Prostate gland (tissue), 2 donors: ENCODE data around the gene AFP. TPM values are rescaled to one million over a fixed set of nuclear protein-coding genes. Genes with fewer than 3 reads are reported as not detected.

Source experiments
- DNase-seq: peaks from one replicate; pipeline ENCODE4 v3.0.0-alpha.2; 2019; ENCODE audit warnings: low spot score
- H3K27ac ChIP-seq, 2 donors: fragments of 200-600 bp; sonication (generic); 2 replicates each; pipeline ENCODE4 v1.5.1; 2017 to 2019
- H3K27me3 ChIP-seq: fragments of 200-600 bp; sonication (generic); replicated peaks from 2 replicates; pipeline ENCODE4 v1.5.1; 2019; ENCODE audit not compliant: insufficient read depth
- H3K36me3 ChIP-seq, 2 donors: fragments of 200-600 bp; sonication (generic); 1 replicate in 1 of 2; 2 replicates in 1 of 2; pipeline versions ENCODE4 v1.5.1 to v1.8.1; 2017 to 2019
- H3K4me1 ChIP-seq: fragments of 200-600 bp; sonication (generic); replicated peaks from 2 replicates; pipeline ENCODE4 v1.5.1; 2019
- H3K4me3 ChIP-seq, 2 donors: fragments of 200-600 bp; sonication (generic); 2 replicates each; pipeline ENCODE4 v1.5.1; 2017 to 2019
- H3K9me3 ChIP-seq: fragments of 200-600 bp; sonication (generic); 2 replicates; pipeline ENCODE4 v1.5.1; 2017
- CTCF ChIP-seq, 4 experiments: fragments of 200-600 bp in 2 of 4; fragments of 450-650 bp in 2 of 4; sonication (generic) in 2 of 4; IDR thresholded peaks; 1 replicate in 3 of 4; 2 replicates in 1 of 4; pipeline ENCODE4 v1.5.1; 2016 to 2019; ENCODE audit warnings: antibody characterized with exemption in 4 of 4, mild to moderate bottlenecking in 2 of 4, moderate library complexity in 2 of 4
- POLR2A ChIP-seq: fragments of 450-650 bp; IDR thresholded peaks from one replicate; pipeline ENCODE4 v1.6.1; 2016; ENCODE audit warnings: antibody characterized with exemption, mild to moderate bottlenecking
- POLR2AphosphoS5 ChIP-seq: sonication (generic); formaldehyde crosslinking; IDR thresholded peaks from one replicate; pipeline ENCODE4 v1.6.1; 2017; ENCODE audit warnings: antibody characterized with exemption
- WGBS: methylation state at CpG from one replicate; pipeline ENCODE4 v1.1.5; 2018; 5-methylcytosine and 5-hydroxymethylcytosine counted together
- intact Hi-C: fragments of 100-400 bp; cut with DNase I; formaldehyde crosslinking; loops from one replicate; pipeline ENCODE4 v1.14.2; 2022
- total RNA-seq, 2 donors: library from RNA; depleted of rRNA; stranded (reverse); fragments of >200 nt; gene quantifications; one replicate each; pipeline ENCODE4 v1.1.0, GENCODE V29; 2016

Gene AFP
- total RNA-seq, 2 donors from 2014 or later: 0.45 TPM; not detected in 1

- 82% methylated on average over 4 of the region's 4 CpGs for WGBS
- Histone ChIP-seq H3K9me3 (no peaks in the 10 kb centered on the region), H3K27ac (no peak overlapping the region), H3K36me3 (no peaks in the 10 kb centered on the region), H3K27me3 (no peaks in the 10 kb centered on the region), H3K4me3 (no peak overlapping the region), H3K4me1 (no peaks in the 10 kb centered on the region)
- no peak for DNase-seq
- TF ChIP-seq POLR2AphosphoS5: no peak
- TF ChIP-seq CTCF (IDR thresholded peaks at IDR 0.05): no peak
- no peak for TF ChIP-seq POLR2A
- intact Hi-C loops: no loop called here
Observed at GRCh38 chr4:73460913-73461522, 25.0 kb downstream of the AFP start.

DNA sequence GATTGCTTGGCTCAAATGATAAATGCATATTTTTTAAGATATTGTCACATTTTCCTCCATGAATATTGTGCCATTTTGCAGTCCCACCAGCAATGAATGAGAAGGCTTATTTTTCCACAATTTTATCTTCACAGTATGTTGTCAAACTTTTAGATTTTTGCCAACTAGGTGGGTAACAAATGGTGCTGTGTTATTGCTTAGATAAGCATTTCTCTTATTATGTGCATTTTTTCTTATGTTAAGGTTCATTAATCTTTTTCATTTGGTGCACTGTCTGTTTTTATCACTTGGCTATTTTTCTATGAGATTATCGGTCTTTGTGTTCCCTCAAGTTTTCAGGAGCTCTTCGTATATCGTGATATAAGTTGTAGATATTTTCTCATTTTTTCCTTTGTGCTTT is 32.1 kb downstream of the AFP start:
- H3K27me3 ChIP-seq: no peaks in the 10 kb centered on the region
- WGBS: 94% methylated on average over 3 of the region's 3 CpGs
- intact Hi-C loops: no loop called here
- no peak overlapping the region for H3K4me3 ChIP-seq
- TF ChIP-seq POLR2A (no peak), POLR2AphosphoS5 (no peak), CTCF (IDR thresholded peaks at IDR 0.05) (no peak)
- no peaks in the 10 kb centered on the region for H3K36me3 ChIP-seq
- no peaks in the 10 kb centered on the region for H3K9me3 ChIP-seq
- no peak for DNase-seq
- no peak overlapping the region for H3K27ac ChIP-seq
- no peaks in the 10 kb centered on the region for H3K4me1 ChIP-seq

- Histone ChIP-seq H3K9me3 (no peaks in the 10 kb centered on the region), H3K4me1 (no peaks in the 10 kb centered on the region), H3K27me3 (no peaks in the 10 kb centered on the region), H3K36me3 (no peaks in the 10 kb centered on the region), H3K4me3 (no peak overlapping the region), H3K27ac (no peak overlapping the region)
- TF ChIP-seq POLR2AphosphoS5 (no peak), POLR2A (no peak), CTCF (IDR thresholded peaks at IDR 0.05) (no peak)
- intact Hi-C loops: no loop called here
- 83% methylated on average over 1 of the region's 1 CpG for WGBS
- no peak for DNase-seq
Observed at GRCh38 chr4:73470728-73471127, 34.7 kb downstream of the AFP start.

GRCh38 chr4:73477176-73477575 is 41.2 kb downstream of the AFP start:
- intact Hi-C loops: no loop called here
- H3K27me3 ChIP-seq: no peaks in the 10 kb centered on the region
- H3K9me3 ChIP-seq: no peaks in the 10 kb centered on the region
- TF ChIP-seq POLR2AphosphoS5: no peak
- no peak for TF ChIP-seq POLR2A
- TF ChIP-seq CTCF (IDR thresholded peaks at IDR 0.05): no peak
- no peak overlapping the region for H3K4me3 ChIP-seq
- H3K4me1 ChIP-seq: no peaks in the 10 kb centered on the region
- DNase-seq: no peak
- no peaks in the 10 kb centered on the region for H3K36me3 ChIP-seq
- WGBS: 83% methylated on average over 11 of the region's 11 CpGs
- no peak overlapping the region for H3K27ac ChIP-seq

DNA sequence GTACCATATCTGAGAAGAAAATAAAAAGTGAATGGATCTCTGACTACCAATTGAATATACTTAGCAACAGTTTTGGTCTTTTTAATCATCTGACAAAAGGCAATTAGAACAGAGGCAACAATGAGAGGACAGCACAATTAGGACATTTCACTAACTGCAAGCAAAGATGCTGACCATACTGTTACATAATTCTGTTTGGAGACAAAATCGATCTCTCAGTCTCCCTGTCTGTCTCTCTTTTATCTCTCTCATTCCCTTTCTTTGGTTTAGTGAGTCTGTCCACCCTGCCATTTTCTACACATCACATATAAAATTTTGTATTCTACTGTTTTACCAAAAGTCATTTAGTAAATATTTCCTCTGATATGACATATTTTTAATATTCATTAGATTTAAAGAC is 43.3 kb downstream of the AFP start:
- Histone ChIP-seq H3K4me3 (no peak overlapping the region), H3K27me3 (no peaks in the 10 kb centered on the region), H3K27ac (no peak overlapping the region), H3K36me3 (no peaks in the 10 kb centered on the region), H3K4me1 (no peaks in the 10 kb centered on the region), H3K9me3 (no peaks in the 10 kb centered on the region)
- no peak for DNase-seq
- intact Hi-C loops: no loop called here
- 100% methylated on average over 1 of the region's 1 CpG for WGBS
- TF ChIP-seq POLR2AphosphoS5 (no peak), POLR2A (no peak), CTCF (IDR thresholded peaks at IDR 0.05) (no peak)
